Bronchial epithelial cell (primary cell): ENCODE results near the gene PRRC2B. TPM values are rescaled to one million over a fixed set of nuclear protein-coding genes. Genes with fewer than 3 reads are reported as not detected.
"Not testable (repeated sequence)": the region's sequence is repeated elsewhere in the genome, so short reads cannot be mapped to it uniquely, and the experiment has no call there.

Experiments
- DNase-seq: peaks from one replicate; pipeline ENCODE4 v3.0.0-alpha.2; 2010; ENCODE audit warnings: low read depth
- FAIRE-seq: peaks from 2 replicates; lab custom pipeline; 2011; peaks lifted over from hg19 to GRCh38; lab: Jason Lieb, UNC
- H3K27me3 ChIP-seq: 2 replicates; pipeline ENCODE4 v1.5.1; 2011; ENCODE audit warnings: low read length; ENCODE audit not compliant: control insufficient read depth, insufficient read depth
- H3K36me3 ChIP-seq: 2 replicates; pipeline ENCODE4 v1.5.1; 2011; ENCODE audit warnings: low read length; ENCODE audit not compliant: control insufficient read depth, insufficient read depth
- H3K4me3 ChIP-seq: 2 replicates; pipeline ENCODE4 v1.5.1; 2011; ENCODE audit warnings: mild to moderate bottlenecking, low read depth, low read length, control low read depth
- CTCF ChIP-seq: IDR thresholded peaks from 2 replicates; pipeline ENCODE4 v1.5.1; 2011; ENCODE audit warnings: mild to moderate bottlenecking, moderate library complexity, low read length, control low read depth, inconsistent platforms; ENCODE audit not compliant: insufficient read depth, severe bottlenecking
- total RNA-seq: library from RNA; depleted of rRNA; stranded (reverse); fragments of >200 nt; gene quantifications from 2 replicates; pipeline ENCODE4 v1.2.1, GENCODE V29; 2014

PRRC2B gene
- total RNA-seq, 1 donor from 2014 or later, result 20.0 TPM

GRCh38 chr9:131511880-131512279, 118.0 kb downstream of the PRRC2B start:
- FAIRE-seq, result no peak
- peaks cover 31% of the 10 kb centered on the region for H3K36me3 ChIP-seq

GRCh38 chr9:131513177-131513576, 119.3 kb downstream of the PRRC2B start:
- DNase-seq, result no peak
- H3K36me3 ChIP-seq, result peaks cover 26% of the 10 kb centered on the region
- H3K4me3 ChIP-seq, result no peak overlapping the region
- no peak for FAIRE-seq
- no peak for TF ChIP-seq CTCF
- no peaks in the 10 kb centered on the region for H3K27me3 ChIP-seq

More at GRCh38 chr9:131511880-131512279, 118.0 kb downstream of the PRRC2B start:
- TF ChIP-seq CTCF, result no peak
- H3K27me3 ChIP-seq, result no peaks in the 10 kb centered on the region
- no peak for DNase-seq
- no peak overlapping the region for H3K4me3 ChIP-seq

- not testable (repeated sequence) for FAIRE-seq, H3K4me3 ChIP-seq, DNase-seq
Measured at GRCh38 chr9:131515559-131516031, 121.7 kb downstream of the PRRC2B start.

GRCh38 chr9:131516100-131516499, 122.2 kb downstream of the PRRC2B start:
- no peak overlapping the region for H3K4me3 ChIP-seq
- TF ChIP-seq CTCF, result no peak
- DNase-seq (no peak), FAIRE-seq (peak; percentile 100)
- no peaks in the 10 kb centered on the region for H3K27me3 ChIP-seq
- H3K36me3 ChIP-seq, result peaks cover 31% of the 10 kb centered on the region

More at GRCh38 chr9:131515559-131516031, 121.7 kb downstream of the PRRC2B start:
- not testable (repeated sequence) for H3K27me3 ChIP-seq
- peaks cover 34% of the 10 kb centered on the region for H3K36me3 ChIP-seq

GRCh38 chr9:131516930-131517329, 123.0 kb downstream of the PRRC2B start:
- Histone ChIP-seq H3K36me3 (peaks cover 27% of the 10 kb centered on the region), H3K4me3 (no peak overlapping the region)
- peak; percentile 90 for FAIRE-seq

GRCh38 chr9:131517761-131518190, 123.9 kb downstream of the PRRC2B start:
- FAIRE-seq (no peak), DNase-seq (no peak)
- Histone ChIP-seq H3K36me3 (peaks cover 31% of the 10 kb centered on the region), H3K27me3 (no peaks in the 10 kb centered on the region), H3K4me3 (no peak overlapping the region)
- no peak for TF ChIP-seq CTCF

More at GRCh38 chr9:131516930-131517329, 123.0 kb downstream of the PRRC2B start:
- TF ChIP-seq CTCF, result no peak
- no peak for DNase-seq
- H3K27me3 ChIP-seq, result no peaks in the 10 kb centered on the region
